K562 (cell line): ENCODE data around the gene P2RY8.
"Not testable (repeated sequence)": the region's sequence is repeated elsewhere in the genome, so short reads cannot be mapped to it uniquely, and the experiment has no call there.

ENCODE experiments used
- CTCF ChIP-seq, 3 experiments: IDR thresholded peaks in 2 of 3; conservative IDR thresholded peaks in 1 of 3; 2 replicates each; pipeline ENCODE4 v1.5.1; 2011 to 2012; ENCODE audit warnings: low read length in 3 of 3, mild to moderate bottlenecking in 3 of 3, control low read depth in 2 of 3, improper control_type of control experiment in 1 of 3, inconsistent platforms in 1 of 3, low read depth in 1 of 3, mixed read lengths in 1 of 3, moderate library complexity in 1 of 3; ENCODE audit not compliant: insufficient read depth in 2 of 3
- EZH2 ChIP-seq: IDR thresholded peaks from 2 replicates; pipeline ENCODE4 v1.6.1; 2012; ENCODE audit warnings: low read depth, mild to moderate bottlenecking, inconsistent platforms, low read length, borderline replicate concordance
- FOXA3 ChIP-seq, 2 experiments: fragments of 450-650 bp in 1 of 2; sonication (generic) in 1 of 2; formaldehyde crosslinking; IDR thresholded peaks in 1 of 2; conservative IDR thresholded peaks in 1 of 2; 2 replicates each; pipeline versions ENCODE4 v1.4.0 to v1.8.0; 2020 to 2022; ENCODE audit warnings: mild to moderate bottlenecking in 2 of 2, missing genetic modification reagents in 1 of 2
- JUNB ChIP-seq: fragments of 450-650 bp; formaldehyde crosslinking; conservative IDR thresholded peaks from 2 replicates; pipeline ENCODE4 v1.4.0; 2020; ENCODE audit warnings: mild to moderate bottlenecking
- MAFK ChIP-seq: IDR thresholded peaks from 2 replicates; pipeline ENCODE4 v1.6.1; 2011; ENCODE audit warnings: low read length, improper control_type of control experiment
- NFYB ChIP-seq: IDR thresholded peaks from 2 replicates; pipeline ENCODE4 v1.6.1; 2011; ENCODE audit warnings: mild to moderate bottlenecking, moderate library complexity; ENCODE audit not compliant: insufficient read length; ENCODE audit errors: extremely low read depth
- NR3C1 ChIP-seq: sonication (generic); formaldehyde crosslinking; IDR thresholded peaks from 2 replicates; pipeline ENCODE4 v1.8.1; 2022; ENCODE audit warnings: missing genetic modification reagents
- PCBP2 ChIP-seq: fragments of 200-400 bp; formaldehyde crosslinking; IDR thresholded peaks from 2 replicates; pipeline ENCODE4 v1.6.1; 2018; ENCODE audit warnings: low read length, low read depth, mild to moderate bottlenecking, moderate library complexity; ENCODE audit not compliant: poor library complexity, severe bottlenecking
- SETDB1 ChIP-seq: IDR thresholded peaks from one replicate; pipeline ENCODE4 v1.6.1; 2012; ENCODE audit warnings: low read length, control low read depth, inconsistent platforms
- TAF7 ChIP-seq: fragments of 450-650 bp; IDR thresholded peaks from 2 replicates; pipeline ENCODE4 v1.6.1; 2016; ENCODE audit warnings: missing genetic modification characterization, missing compliant biosample characterization
- YY1 ChIP-seq, 3 experiments: IDR thresholded peaks; 2 replicates each; pipeline ENCODE4 v1.6.1; 2011; ENCODE audit warnings: low read length in 2 of 3, mild to moderate bottlenecking in 2 of 3, moderate library complexity in 2 of 3, borderline replicate concordance in 1 of 3, control low read depth in 1 of 3, low read depth in 1 of 3; ENCODE audit not compliant: insufficient read depth in 3 of 3, insufficient replicate concordance in 2 of 3, control insufficient read depth in 1 of 3, insufficient read length in 1 of 3; ENCODE audit errors: extremely low read depth in 1 of 3
- ZNF134 ChIP-seq: fragments of 250-450 bp; sonication (Bioruptor Pico); conservative IDR thresholded peaks from 2 replicates; pipeline ENCODE4 v1.4.0; 2020

GRCh38 chrX:1539146-1539545 is 2.2 kb upstream of the P2RY8 start:
- not testable (repeated sequence) for TF ChIP-seq EZH2; NFYB; ZNF134 (CRISPR knock-in tag); PCBP2; CTCF (IDR thresholded peaks at IDR 0.05 in 2 of 3, conservative IDR thresholded peaks at IDR 0.05 in 1 of 3; ENCODE audit: insufficient read depth in 2 of 3, low read depth in 1 of 3, low read length in 3 of 3); TAF7 (tag); SETDB1; MAFK; NR3C1 (CRISPR knock-in tag); FOXA3 (CRISPR knock-in tag; conservative IDR thresholded peaks at IDR 0.05 in 1 of 2, IDR thresholded peaks at IDR 0.05 in 1 of 2); YY1 (IDR thresholded peaks at IDR 0.05; ENCODE audit: borderline replicate concordance in 1 of 3, control insufficient read depth in 1 of 3, extremely low read depth in 1 of 3, insufficient read depth in 3 of 3, insufficient read length in 1 of 3, insufficient replicate concordance in 2 of 3, low read depth in 1 of 3, low read length in 2 of 3); JUNB (CRISPR knock-in tag)
